Measurements from ENCODE around the gene SMAP1.

Gene SMAP1

DNA sequence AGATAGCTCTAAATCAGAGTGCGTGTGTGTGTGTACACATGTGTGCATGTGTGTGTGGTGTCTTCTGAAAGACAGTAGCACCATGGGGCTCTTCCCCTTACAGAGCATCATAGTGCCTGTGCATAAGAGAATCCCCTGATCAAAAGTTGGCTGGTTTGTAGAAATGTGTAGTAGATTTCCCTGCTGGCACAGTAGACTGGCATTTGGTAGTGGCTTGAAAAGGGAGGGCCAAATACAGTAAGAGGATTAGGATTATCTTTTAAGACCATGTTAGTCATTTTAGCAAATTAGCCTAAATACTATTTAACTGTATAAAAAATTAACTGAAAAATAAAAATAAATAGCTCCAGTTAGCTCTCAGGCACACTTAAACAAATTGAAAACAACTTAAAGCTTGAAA lies 176.6 kb downstream of the SMAP1 start:
- no peak overlapping the region for H3K4me3 ChIP-seq (ENCODE audit: low read length)
- TF ChIP-seq, protein P1, sequence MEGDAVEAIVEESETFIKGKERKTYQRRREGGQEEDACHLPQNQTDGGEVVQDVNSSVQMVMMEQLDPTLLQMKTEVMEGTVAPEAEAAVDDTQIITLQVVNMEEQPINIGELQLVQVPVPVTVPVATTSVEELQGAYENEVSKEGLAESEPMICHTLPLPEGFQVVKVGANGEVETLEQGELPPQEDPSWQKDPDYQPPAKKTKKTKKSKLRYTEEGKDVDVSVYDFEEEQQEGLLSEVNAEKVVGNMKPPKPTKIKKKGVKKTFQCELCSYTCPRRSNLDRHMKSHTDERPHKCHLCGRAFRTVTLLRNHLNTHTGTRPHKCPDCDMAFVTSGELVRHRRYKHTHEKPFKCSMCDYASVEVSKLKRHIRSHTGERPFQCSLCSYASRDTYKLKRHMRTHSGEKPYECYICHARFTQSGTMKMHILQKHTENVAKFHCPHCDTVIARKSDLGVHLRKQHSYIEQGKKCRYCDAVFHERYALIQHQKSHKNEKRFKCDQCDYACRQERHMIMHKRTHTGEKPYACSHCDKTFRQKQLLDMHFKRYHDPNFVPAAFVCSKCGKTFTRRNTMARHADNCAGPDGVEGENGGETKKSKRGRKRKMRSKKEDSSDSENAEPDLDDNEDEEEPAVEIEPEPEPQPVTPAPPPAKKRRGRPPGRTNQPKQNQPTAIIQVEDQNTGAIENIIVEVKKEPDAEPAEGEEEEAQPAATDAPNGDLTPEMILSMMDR (conservative IDR thresholded peaks at IDR 0.05; ENCODE audit: low read depth, low read length), result no peak
- DNase-seq (ENCODE audit: low read depth), result peak; percentile 54

DNA sequence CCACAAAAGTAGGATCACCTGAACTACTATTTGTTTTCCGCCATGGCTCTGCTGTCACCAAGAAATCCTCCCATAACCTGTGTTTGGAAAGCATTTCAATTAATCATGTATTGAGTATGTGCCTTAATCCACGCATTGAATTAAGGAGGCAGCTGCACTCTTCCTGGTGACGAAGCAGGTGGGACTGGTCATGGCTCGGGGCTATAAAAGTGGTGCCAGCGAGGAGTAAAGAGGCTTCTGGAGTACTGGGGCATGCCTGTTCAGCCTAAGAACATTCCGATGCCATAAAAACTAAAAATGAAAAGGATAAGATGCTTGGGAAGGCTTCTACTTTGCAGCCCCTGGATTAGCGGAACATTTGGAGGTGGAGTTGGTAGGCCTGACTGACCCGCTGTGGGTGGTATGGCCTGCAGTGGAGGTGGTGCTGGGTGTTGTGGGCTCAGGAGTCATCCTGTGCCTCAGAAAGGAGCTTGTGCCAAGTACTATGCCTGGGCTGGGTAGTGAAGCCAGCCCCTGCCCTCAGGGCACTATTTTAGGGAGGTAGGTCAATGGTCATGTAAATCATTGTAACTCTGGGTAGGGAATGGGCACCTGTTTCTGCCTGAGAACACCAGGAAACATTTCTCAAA lies 178.6 kb downstream of the SMAP1 start:
- DNase-seq (ENCODE audit: low read depth), result no peak
- H3K4me3 ChIP-seq (ENCODE audit: low read length), result no peak overlapping the region
- TF ChIP-seq, protein P1 (conservative IDR thresholded peaks at IDR 0.05; ENCODE audit: low read depth, low read length), result no peak

DNA sequence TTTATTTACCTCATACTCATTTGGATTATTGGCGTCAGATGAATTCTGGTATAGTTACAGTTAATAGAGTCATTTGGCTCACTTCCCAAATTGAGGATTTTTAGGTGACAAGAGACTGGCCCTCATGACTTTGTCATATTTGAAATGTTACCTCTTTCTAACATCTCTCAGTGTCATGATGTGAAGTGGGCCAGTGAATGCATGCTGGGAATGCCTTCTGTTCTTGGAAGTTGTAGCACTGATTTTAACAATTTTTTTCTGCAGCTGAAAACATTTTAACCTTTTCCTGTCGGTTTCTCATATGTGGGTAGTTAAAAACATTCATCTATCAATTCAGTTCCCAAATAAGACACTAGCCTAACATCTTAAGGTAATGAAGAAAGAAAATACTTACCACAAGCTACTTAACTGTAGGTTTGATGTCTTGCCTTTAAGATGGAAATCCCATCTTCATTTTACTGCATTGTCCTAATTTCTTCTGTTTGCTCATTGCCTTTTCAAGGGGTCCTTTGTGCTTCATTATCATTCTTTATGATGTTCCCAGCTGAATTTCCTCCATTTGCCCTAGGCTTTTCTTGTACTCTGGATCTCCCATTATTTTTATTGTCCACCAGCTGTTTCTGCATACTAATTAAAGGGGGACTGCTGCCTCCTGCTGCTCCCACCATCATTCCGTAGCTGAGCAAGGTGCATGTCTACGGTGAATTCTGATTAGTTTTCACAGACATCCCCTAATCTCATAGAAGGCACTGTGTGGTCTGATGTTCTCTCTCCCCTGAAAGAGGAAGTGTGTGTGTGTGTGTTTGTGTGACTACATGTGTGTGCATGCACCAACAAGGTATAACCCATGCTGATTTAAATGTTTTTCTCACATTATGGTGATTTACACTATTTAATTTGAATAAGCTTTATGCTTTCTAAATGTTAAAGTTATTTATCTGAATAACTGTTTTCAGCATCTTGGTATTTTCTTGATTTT lies 179.7 kb downstream of the SMAP1 start:
- no peak overlapping the region for H3K4me3 ChIP-seq (ENCODE audit: low read length)
- TF ChIP-seq, protein P1 (conservative IDR thresholded peaks at IDR 0.05; ENCODE audit: low read depth, low read length), result no peak
- no peak for DNase-seq (ENCODE audit: low read depth)

DNA sequence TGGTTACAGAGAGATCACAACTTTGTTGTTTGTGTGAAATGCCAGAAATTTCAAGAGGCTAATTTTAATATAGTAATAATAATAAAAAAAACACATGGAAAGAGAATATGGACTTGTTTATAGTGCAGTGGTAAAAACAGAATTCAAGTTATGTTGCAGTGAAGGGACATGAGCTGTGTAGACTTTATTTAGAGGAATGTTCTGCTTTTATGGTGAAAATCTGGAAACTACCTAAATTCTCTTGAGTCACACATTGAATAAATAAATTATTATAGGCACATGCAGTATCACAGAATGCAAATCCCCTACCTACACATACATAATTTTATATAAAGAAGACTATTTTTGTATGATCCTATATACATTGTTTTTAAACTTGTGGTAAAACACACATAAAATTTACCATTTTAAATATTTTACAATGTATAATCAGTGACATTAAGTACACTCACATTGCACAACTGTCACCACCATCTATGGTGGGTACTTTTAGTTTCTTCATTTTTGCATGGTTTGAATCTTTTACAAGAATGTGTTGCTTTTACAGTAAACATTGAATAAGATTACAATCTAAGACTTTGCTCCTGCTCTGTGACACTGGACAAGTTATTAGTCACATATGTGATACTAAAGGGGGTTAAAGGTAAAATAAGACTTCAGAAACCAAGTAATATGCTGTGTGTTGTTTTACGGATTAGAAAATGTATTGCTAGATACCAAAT lies 181.8 kb downstream of the SMAP1 start:
- no peak overlapping the region for H3K4me3 ChIP-seq (ENCODE audit: low read length)
- TF ChIP-seq, protein P1 (conservative IDR thresholded peaks at IDR 0.05; ENCODE audit: low read depth, low read length), result no peak
- DNase-seq (ENCODE audit: low read depth), result no peak

DNA sequence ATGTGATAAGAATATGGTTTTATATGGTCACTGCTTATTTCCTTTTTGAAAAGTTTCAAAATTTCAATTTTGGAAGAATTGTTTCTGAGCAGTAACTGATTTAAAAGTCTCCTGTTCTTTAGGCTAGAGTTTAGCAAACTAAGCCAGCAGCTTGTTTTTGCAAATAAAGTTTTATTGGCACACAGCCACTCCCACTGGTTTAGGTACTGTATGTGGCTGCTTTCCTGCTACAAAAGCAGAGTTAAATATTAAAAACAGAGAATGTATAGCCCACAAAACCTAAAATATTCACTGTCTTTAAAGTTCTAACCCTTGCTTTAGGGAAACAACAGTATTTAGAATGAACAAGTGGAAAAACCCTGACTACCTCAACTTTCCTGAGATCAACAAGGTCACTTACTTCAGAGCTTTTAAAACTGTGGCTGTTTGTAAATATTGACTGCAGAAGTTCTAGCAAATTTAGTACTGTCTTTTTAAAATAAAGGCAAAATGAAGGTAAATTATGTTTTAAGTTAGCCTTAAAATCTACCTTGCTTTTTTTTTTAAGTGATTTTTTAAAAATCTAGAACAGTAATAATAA lies 185.1 kb downstream of the SMAP1 start:
- no peak for DNase-seq (ENCODE audit: low read depth)

DNA sequence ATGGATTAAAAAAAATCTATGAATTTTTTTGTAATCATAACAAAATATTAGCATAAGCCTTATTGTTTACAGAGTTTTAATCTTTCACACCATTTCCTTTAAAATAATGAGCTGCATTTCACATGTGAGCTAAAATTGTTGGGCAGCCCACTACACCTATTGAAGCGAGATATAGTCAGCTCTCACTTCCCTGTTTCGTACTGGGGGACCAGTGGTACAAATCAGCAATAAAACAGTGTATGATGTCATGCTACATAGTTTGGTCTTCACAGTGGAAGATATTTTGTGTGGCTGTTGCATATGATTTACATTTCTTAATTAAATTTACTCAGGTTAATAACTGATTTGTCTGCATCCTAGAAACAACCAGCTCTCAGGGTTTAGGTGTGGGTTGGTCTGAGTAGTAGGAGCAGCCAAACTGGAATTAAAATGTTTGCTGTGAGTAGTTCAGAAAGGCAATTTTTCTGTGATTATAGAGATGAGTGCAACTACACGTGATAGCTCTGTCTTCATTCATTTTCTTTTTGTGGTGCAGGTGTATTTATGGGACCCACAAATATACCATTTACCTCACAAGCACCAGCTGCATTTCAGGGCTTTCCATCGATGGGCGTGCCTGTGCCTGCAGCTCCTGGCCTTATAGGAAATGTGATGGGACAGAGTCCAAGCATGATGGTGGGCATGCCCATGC lies 189.8 kb downstream of the SMAP1 start:
- TF ChIP-seq, protein P1 (conservative IDR thresholded peaks at IDR 0.05; ENCODE audit: low read depth, low read length), result no peak
- DNase-seq (ENCODE audit: low read depth), result no peak
- H3K4me3 ChIP-seq (ENCODE audit: low read length), result no peak overlapping the region

More for the DNA sequence above, 185.1 kb downstream of the SMAP1 start:
- TF ChIP-seq, protein P1 (conservative IDR thresholded peaks at IDR 0.05; ENCODE audit: low read depth, low read length), result no peak
- H3K4me3 ChIP-seq (ENCODE audit: low read length), result no peak overlapping the region
